Measurements from ENCODE around the gene USP17L17.
"Not testable (repeated sequence)": the region's sequence is repeated elsewhere in the genome, so short reads cannot be mapped to it uniquely, and the experiment has no call there.

DNA sequence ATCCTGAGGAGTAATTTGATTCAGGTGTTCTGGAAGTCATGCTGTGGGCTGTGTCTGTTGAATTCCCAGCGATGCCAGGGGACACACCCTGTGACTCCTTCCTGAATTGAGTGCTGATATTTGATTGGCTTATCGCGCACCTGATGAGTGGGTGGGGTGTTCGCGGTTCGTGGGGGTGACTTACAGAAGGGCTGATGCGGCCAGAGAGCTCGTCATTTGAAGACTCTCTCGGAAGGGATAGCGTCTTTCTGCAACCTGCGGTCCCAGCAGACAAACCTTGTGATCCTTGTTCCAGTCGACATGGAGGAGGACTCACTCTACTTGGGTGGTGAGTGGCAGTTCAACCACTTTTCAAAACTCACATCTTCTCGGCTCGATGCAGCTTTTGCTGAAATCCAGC is 19.1 kb upstream of the USP17L17 start, which contains the start of gene USP17L13:
- not testable (repeated sequence) for TF ChIP-seq TAF1 (IDR thresholded peaks at IDR 0.05; ENCODE audit: borderline replicate concordance, insufficient read depth, low read length); POLR2AphosphoS5 (IDR thresholded peaks at IDR 0.05; ENCODE audit: low read depth, low read length); SIN3A (IDR thresholded peaks at IDR 0.05; ENCODE audit: borderline replicate concordance, insufficient read depth, low read length); FOXP2 (optimal IDR thresholded peaks at IDR 0.05; ENCODE audit: borderline replicate concordance, extremely low read depth, extremely low read length, insufficient read depth)
- TF ChIP-seq, protein P1, sequence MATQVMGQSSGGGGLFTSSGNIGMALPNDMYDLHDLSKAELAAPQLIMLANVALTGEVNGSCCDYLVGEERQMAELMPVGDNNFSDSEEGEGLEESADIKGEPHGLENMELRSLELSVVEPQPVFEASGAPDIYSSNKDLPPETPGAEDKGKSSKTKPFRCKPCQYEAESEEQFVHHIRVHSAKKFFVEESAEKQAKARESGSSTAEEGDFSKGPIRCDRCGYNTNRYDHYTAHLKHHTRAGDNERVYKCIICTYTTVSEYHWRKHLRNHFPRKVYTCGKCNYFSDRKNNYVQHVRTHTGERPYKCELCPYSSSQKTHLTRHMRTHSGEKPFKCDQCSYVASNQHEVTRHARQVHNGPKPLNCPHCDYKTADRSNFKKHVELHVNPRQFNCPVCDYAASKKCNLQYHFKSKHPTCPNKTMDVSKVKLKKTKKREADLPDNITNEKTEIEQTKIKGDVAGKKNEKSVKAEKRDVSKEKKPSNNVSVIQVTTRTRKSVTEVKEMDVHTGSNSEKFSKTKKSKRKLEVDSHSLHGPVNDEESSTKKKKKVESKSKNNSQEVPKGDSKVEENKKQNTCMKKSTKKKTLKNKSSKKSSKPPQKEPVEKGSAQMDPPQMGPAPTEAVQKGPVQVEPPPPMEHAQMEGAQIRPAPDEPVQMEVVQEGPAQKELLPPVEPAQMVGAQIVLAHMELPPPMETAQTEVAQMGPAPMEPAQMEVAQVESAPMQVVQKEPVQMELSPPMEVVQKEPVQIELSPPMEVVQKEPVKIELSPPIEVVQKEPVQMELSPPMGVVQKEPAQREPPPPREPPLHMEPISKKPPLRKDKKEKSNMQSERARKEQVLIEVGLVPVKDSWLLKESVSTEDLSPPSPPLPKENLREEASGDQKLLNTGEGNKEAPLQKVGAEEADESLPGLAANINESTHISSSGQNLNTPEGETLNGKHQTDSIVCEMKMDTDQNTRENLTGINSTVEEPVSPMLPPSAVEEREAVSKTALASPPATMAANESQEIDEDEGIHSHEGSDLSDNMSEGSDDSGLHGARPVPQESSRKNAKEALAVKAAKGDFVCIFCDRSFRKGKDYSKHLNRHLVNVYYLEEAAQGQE (IDR thresholded peaks at IDR 0.05; ENCODE audit: insufficient read depth in 1 of 2, low read depth in 2 of 2, low read length in 2 of 2), result not testable (repeated sequence)

All from PFSK-1 (cell line).